H1 (cell line): ENCODE data around the gene CDK5. TPM values are rescaled to one million over a fixed set of nuclear protein-coding genes. Genes with fewer than 3 reads are reported as not detected.

Experiments used
- BRCA1 ChIP-seq: IDR thresholded peaks from 2 replicates; pipeline ENCODE4 v1.6.1; 2012; ENCODE audit warnings: low read depth, low read length, improper control_type of control experiment
- KDM5A ChIP-seq: fragments of 200-600 bp; IDR thresholded peaks from 2 replicates; pipeline ENCODE4 v1.7.1; 2012; ENCODE audit warnings: mild to moderate bottlenecking, low read length, inconsistent platforms, mixed read lengths
- NRF1 ChIP-seq: IDR thresholded peaks from 2 replicates; pipeline ENCODE4 v1.6.1; 2011; ENCODE audit warnings: mild to moderate bottlenecking, low read depth, low read length, improper control_type of control experiment
- SAP30 ChIP-seq: fragments of 300-600 bp; sonication (generic); IDR thresholded peaks from 2 replicates; pipeline ENCODE4 v1.7.1; 2012; ENCODE audit warnings: low read length, moderate library complexity, mild to moderate bottlenecking, inconsistent platforms; ENCODE audit not compliant: insufficient read depth, insufficient replicate concordance
- SIRT6 ChIP-seq: IDR thresholded peaks from one replicate; pipeline ENCODE4 v1.7.1; 2012; ENCODE audit warnings: low read length, inconsistent platforms
- YY1 ChIP-seq: IDR thresholded peaks from 2 replicates; pipeline ENCODE4 v1.6.1; 2011; ENCODE audit warnings: low read depth, mild to moderate bottlenecking, low read length
- polyA plus RNA-seq, 7 experiments: library from polyadenylated mRNA; depleted of rRNA in 3 of 7; stranded (reverse) in 5 of 7; unstranded in 2 of 7; fragments of >200 nt in 5 of 7; fragments of 200-250 nt in 2 of 7; gene quantifications; 1 replicate in 5 of 7; 2 replicates in 1 of 7; 4 replicates in 1 of 7; pipeline versions ENCODE4 v1.2.1 to v1.2.3, GENCODE V29; 2011 to 2013; ENCODE audit warnings: missing spikeins in 2 of 7, mixed read lengths in 2 of 7
- total RNA-seq: library from RNA; stranded (reverse); fragmentation: NEBNext Ultra II Directional; extraction: Animal tissue kit (Norgen Biotek cat#: 25700); gene quantifications from 2 replicates; pipeline ENCODE4 v1.2.1, GENCODE V29; 2021

Gene CDK5
- total and polyA plus RNA-seq, 2 of the 8 experiments (the other 6 are each of a cell fraction or from before 2014, with no cell fraction given): 22.8 to 37.2 TPM

GRCh38 chr7:151020231-151020630, 37.5 kb downstream of the CDK5 start (continued):
- TF ChIP-seq BRCA1: no peak
- TF ChIP-seq SAP30: no peak
- TF ChIP-seq SIRT6: no peak
- TF ChIP-seq KDM5A: no peak
- TF ChIP-seq NRF1: no peak
- no peak for TF ChIP-seq YY1
